HK-2 (cell line): ENCODE data around the gene MPHOSPH6.
A peak's percentile ranks its signal among the peaks of the same experiment; 100 is the strongest.
"Not testable (repeated sequence)": the region's sequence is repeated elsewhere in the genome, so short reads cannot be mapped to it uniquely, and the experiment has no call there.

Experiments used
- DNase-seq: peaks from one replicate; pipeline ENCODE4 v3.0.0-alpha.2; 2018; ENCODE audit not compliant: unreplicated experiment

The MPHOSPH6 gene

DNA sequence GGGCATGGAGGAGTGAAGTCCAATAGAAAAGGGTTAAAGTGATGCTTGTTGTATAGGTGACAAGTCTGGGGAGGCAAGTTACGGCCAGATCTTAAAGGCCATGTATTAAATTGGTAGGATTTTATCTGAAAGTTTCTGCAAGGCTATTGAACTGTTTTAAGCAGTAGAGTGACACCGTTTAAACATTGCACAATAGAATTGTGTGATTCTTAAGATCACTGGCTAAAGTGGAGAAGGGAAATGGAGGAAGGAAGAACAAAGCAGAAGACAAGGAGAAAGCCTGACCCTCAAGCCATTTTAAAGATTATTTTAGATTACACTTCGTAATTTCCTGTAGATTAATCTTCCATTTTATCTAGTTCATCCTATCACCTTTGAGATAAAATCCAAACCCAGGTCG lies 5.6 kb upstream of the MPHOSPH6 start:
- no peak for DNase-seq

DNA sequence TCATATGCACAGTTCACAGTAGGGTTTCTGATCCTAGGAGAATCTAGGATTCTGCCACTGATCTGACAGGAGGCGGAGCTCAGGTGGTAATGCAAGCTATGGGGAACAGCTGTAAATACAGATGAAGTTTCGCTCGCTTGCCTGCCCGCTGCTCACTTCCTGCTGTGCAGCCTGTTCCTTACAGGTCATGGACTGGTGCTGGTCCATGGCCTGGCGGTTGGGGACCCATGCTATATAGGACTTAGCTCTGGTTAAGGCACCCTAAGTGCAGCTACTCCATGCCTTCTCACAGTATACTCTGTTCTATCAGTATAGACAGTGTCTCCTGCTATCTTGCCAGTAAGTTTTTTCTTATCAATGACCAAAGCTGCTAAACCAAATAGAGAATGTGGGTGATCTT lies 2.4 kb downstream of the MPHOSPH6 start:
- no peak for DNase-seq

DNA sequence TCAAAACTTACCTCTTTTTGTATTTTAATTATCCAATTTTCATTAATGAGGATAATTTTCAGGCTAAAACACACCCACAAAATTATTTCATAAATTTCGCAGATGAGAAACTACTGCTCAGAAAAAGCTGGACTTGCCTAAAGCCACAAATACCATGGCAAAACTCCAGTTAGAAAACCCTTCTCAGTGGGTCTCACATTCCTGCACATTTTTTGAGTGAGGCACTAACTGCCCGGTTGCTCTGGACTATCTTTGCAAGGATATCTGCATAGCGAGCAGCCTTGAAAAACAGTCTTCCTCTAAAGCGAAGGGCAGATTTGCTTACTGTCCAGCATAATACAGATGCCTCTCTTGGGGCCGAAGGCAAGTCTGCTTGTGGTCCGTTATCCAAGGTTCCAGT lies 9.8 kb downstream of the MPHOSPH6 start:
- DNase-seq = no peak

DNA sequence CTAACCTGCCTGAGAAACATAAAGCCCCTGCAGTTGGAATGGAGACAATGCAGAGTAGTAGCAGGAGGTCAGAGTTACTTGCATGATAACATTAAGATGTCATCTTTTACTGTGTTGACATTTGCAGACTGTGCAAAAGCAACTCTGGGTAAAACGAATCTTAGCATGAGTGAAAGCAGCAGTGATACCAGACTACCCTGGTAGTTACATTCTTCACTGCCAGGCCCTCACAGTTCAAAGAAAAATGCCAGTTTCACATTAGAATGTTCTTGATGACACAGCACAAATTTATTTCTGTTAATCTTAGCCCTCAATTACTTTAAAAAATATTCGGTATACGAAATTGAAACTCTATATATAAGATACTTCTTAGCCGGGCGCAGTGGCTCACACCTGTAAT lies 12.2 kb downstream of the MPHOSPH6 start:
- DNase-seq = no peak

DNA sequence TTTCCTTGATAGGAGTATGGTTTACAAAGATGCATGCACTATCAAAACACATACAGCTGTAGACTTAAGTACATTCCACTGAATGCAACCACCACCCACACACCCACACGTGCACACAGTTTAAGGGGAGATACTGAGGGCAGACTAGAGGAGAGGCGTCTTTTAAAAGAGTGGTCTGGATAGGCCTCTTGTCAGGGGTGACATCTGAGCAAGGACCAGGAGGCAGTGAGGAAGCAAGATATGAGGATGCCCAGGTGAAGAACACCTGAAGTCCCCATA lies 12.6 kb downstream of the MPHOSPH6 start:
- DNase-seq = no peak

DNA sequence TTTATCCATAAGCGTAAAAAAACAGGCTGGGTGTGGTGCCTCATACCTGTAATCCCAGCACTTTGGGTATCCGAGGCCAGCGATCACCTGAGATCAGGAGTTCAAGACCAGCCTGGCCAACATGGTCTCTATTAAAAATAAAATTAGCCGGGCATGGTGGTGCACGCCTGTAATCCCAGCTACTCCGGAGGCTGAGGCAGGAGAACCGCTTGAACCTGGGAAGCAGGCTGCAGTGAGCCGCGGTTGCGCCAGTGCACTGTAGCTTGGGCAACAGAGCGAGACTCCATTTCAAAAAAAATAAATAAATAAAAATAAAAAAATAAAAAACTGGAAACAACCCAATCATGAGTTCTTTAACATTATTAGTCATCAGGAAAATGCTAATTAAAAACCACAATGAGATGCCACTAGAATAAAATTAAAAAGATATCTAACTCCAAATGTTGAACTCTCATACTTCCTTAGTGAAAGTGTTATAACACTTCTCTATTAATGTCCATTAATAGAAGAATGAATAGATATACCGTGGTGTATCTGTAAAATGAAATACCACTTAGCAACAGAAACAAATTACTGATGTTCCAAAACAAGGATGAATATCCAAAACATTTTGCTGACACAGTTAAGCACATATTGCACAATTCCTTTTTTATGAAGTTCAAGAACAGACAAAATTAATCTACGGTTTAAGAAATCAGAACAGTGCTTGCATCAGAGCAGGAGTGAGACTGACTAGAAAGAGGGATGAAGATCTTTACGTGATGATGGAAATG lies 13.1 kb downstream of the MPHOSPH6 start:
- no peak for DNase-seq

DNA sequence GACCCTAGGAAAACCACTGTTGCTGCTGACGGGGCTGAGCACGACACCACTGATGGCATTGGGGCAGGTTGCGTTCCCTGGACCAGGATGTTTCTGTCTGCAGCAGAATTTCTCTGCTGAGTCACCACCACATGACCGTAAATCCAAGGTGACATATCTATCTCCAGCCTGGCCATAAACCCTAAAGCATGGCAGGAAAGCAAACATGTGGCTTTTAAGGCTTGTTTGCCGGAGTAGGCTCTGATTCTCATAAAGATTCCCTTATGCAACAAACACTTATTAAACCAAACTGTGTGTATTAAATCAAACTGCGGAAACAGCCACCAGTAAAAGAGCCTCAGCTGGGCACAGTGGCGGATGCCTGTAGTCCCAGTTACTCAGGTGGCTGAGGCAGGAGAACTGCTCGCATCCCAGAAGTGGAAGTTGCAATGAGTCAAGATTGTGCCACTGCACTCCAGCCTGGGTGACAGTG lies 17.3 kb downstream of the MPHOSPH6 start:
- no peak for DNase-seq

DNA sequence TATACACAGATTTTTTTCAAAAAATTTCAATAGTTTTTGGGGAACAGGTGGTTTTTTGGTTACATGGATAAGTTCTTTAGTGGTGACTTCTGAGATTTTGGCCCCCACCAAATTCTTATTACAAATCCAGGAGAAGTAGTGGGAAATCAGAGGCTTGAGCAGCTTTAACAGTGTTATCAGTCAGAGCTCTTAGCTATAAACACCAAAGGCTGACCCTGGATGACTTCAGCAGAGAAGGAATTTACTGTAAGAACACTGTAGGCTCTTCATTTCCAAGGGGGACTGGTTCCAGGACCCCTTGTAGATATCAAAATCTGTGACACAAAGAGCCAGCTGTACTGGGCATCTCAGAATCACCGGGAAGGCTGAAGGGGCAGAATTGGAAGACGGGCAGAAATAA lies 17.8 kb downstream of the MPHOSPH6 start:
- no peak for DNase-seq

DNA sequence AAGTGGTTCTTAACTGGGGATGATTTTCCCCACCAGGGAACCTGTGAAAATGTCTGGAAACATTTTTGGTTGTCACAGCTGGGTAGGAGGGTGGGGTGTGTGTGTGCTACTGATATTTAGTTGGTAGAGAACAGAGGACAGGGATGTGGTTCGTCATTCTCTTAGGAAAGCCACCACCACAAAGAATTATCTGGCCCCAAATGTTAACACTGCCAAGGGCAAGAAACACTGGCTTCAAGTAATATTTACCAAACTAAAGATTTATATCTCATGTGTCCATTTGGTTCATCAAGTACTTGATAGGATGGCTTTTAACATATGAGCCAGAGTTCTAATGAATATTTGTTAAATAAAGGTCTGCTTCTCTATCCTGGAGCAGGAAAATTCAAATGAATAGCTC lies 19.5 kb downstream of the MPHOSPH6 start:
- DNase-seq = no peak

DNA sequence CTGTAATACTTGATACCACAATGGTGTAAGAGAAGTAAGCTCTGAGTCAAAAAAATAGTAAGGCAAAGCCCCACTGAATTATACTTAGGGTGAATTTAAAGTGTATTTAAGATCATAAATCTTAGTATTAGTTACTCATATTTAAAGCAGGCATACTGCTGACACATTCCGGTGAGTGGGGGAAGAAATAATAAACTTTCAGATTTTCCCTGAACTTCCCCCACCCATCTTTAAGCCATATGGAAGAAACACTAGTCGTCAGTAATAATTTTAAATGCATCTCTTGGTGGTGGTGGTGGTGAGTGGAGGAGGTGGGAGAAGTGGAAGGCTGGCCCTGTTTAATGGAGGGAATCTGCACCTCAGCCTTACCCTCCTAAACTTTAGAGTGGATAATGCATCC lies 20.5 kb downstream of the MPHOSPH6 start:
- no peak for DNase-seq

DNA sequence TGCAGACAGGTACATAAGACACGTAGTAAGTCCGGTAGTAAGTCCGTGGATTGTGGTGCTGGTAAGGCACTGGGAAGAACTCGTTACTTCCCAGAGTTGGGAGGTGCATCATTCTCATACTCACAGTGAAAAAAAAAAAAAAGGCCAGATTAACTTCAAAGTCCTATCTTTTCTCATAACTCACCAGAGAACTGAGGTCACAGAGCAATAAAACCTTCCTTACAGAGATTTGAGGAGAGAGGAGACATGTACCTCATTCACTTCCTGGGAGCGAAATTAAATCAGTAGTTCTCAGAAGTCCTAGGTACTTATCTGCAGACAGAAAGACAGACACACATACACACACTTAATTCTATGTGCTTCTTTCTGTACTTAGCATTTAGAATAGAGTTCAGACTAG lies 22.5 kb downstream of the MPHOSPH6 start:
- DNase-seq = no peak

DNA sequence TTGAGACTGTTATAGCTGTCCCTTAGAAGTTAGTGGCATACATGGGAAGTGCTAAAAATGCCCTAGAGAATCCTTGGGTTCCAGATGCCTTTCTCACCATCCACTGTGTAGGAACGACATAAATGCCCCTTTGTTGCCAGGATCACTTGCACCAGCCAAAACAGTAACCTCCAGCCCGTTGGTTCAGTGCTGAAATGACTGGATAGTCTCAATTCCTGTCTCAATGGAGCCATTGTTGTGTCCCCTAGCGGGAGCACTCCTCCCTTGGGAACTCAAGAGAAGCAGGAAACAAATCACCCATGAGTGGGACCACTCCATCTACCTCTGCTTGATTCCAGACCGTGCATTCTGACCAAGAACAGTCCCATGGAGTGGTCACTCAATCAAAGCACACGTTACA lies 23.1 kb downstream of the MPHOSPH6 start:
- no peak for DNase-seq

DNA sequence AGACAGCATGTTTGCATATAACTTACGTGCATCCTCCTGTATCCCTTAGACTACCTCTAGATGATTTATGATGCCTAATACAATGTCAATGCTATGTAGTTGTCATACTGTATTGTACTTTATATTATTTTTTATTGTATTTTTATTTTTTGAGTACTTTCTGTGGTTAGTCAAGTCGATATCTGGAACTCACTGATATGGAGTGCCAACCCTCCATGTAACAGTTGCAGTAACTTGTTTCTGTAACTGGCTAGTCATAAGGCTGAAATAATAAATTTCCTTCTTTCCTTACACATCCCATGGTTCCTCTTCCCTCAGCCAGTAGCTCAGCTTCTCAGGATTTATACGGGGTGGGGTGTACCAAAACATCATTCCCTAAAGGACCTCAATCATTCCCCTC lies 23.5 kb downstream of the MPHOSPH6 start:
- DNase-seq = no peak

DNA sequence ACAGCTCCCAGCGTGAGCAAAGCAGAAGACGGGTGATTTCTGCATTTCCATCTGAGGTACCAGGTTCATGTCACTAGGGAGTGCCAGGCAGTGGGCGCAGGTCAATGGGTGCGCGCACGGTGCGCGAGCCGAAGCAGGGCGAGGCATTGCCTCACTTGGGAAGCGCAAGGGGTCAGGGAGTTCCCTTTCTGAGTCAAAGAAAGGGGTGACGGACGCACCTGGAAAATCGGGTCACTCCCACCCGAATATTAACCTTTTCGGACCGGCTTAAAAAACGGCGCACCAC lies 30.8 kb downstream of the MPHOSPH6 start:
- not testable (repeated sequence) for DNase-seq

DNA sequence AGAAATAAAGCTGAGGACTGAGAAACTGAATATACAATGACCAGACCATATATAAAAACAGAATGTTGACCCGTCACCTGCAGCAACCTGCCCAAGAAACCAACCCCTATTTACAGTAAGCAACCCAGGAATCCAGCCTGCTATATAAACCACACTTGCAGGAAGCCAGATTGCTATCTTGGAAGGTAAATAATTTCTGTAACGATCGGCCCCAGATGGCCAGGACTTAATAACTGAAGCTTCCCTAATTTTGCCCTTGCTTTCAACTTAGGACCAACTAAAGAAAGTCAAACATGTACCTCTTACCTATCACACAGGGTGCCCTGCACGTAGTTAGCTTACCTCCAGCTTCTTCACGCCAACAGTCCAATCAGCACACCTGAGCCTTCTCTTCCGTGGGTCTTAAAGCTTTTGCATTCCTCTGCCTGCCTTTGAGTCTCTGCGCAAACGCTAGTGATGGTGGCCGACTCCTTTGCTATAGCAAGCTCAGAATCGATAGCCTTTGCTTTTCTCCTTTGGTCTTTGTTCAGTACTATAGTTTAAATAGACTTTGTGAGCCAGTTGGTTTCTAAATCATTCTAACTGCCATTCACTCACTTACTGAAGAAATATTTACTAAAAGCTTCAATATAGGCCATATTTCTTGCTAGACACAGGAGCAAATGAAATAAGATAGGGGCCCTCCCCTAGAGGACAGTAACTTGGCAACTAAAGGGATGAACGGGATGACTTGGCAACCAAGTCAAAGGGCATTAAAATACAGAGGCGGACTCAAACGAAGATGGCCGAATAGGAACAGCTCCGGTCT lies 31.3 kb downstream of the MPHOSPH6 start:
- no peak for DNase-seq

DNA sequence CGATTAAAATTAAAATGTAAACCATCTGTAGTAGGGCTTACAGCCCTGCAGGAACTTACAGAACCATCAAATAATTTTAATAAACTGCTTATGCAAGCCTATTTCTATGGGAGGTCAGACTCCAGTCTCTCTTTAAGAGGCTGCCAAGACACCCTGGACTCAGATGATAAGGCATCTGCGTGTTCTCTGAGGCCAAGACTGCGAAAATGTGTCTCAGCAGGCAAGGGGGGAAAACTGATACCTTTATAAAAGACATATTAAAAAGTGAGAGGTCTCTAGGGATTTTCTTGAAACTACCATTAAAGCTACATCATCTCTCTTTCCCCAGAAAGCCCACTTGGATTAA lies 32.2 kb downstream of the MPHOSPH6 start:
- DNase-seq = no peak

DNA sequence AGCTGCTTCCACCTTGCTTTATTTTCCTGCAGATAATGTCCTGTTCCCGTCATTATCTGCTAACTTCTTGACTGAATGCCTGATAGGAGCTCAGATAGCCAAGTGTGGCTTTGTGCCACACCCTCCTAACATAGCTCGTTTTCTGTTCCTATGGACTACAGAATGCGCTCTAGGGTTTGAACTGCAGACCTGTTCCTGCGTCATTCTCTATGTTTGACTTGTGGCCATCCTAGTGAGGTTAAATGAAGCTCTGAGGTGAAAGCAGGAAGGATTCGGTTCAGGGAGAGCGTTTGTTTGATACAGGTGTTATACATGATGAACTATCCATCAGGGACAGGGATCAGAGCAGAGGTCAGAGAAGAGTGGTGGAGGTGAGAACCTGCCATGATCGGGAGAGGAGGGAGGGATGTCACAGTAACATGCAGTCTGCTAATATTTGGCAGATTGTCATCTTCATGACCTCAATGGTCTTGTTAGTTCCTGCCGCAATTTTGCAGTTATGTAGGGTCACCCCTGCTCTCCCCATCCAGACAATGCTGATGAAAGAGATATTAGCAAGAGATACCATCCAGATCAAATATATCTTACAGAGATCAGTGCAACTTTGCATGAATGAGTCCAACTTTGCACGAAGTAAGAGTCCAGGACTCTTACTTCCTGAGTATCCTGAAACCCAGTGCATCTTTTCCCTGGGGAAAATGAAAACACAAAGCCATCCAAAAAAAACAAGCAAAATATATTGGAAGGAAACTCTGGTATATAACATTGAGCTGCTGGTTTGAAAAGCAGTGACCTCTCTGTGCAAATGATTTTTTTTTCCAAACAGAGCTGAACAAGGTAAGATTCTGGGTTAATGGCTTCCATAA lies 32.8 kb downstream of the MPHOSPH6 start:
- no peak for DNase-seq

DNA sequence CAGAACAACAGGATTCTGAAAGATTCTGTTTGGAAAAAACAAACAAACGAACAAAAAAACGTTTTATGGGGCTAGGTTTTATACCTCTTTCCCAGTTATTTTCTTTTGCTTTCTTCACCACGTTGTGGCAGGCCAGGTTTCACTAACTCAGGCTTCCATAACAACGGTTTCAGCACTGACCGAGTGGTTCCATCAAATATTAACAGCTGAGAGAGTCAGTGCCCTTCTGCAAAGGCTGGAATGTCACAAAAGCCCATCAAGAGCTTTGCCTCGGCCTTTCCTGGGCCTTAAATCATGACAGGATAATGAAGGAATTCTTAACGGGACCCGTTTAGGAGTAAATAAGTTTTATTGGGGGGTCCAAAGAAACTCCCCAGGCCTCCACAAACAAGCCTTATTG lies 34.2 kb downstream of the MPHOSPH6 start:
- DNase-seq = peak; percentile 32

DNA sequence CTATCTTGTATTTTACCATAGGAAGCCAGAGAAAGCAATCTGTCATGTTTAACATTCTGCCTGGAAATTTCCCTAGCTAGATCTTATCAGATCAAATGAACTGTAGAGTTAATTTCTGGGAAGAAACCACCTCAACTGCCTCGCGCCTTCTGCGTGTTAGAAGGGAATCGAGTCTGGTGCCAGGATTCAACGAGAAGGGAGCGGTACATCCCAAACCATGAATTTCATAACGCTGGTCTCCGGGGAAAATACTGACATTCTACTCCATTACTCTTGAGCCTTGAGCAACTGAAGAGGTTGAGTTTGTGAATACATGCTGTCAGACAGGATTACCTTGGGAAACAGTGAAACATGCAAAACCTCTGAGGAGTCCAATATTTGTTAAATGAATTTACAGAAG lies 35.2 kb downstream of the MPHOSPH6 start:
- DNase-seq = no peak

DNA sequence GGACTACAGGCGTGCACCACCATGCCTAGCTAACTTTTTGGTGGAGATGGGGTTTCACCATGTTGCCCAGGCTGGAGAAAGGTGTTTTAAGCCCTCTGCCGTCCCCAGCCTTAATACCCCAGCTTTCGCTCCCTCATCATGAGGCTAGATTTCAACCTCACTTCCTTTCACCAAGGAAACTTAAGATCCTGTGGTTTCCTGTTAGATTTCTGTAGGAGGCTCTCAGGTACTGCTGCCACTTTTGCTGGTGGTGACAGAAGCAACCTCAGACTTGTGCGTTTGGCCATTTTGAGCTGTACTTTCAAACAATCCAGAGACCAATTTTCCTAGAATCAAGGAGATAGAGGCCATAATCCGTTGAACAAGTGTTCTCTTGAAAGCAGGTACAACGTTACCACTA lies 36.2 kb downstream of the MPHOSPH6 start:
- DNase-seq = no peak

DNA sequence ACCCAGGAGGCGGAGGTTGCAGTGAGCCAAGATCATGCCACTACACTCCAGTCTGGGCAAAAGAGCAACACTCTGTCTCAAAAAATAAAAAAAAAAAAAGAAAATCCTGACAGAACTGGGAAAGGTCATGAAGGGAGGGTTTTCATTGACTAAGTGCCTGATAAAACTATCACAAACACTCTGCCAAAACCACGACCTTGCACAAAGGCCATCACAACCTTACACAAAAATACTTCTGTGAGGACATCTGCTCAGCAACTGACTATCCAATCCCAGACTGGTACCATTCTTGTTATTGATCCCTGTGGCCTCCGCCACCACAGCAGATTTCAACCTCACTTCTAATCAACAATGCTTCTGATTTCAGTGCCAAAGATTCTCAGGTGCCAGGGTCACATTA lies 40.1 kb downstream of the MPHOSPH6 start:
- DNase-seq = no peak

DNA sequence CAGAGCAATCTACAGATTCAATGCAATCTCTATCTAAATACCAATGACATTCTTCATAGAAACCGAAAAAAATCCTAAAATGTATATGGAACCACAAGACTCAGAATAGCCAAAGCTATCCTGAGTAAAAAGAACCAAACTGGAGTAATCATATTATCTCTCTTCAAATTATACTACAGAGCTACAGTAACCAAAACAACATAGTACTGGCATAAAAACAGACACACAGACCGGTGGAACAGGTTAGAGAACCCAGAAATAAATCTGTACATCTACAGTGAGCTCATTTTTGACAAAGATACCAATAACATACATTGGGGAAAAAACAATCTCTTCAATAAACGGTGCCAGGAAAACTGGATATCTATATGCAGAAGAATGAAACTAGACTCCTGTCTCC lies 45.4 kb downstream of the MPHOSPH6 start:
- no peak for DNase-seq

DNA sequence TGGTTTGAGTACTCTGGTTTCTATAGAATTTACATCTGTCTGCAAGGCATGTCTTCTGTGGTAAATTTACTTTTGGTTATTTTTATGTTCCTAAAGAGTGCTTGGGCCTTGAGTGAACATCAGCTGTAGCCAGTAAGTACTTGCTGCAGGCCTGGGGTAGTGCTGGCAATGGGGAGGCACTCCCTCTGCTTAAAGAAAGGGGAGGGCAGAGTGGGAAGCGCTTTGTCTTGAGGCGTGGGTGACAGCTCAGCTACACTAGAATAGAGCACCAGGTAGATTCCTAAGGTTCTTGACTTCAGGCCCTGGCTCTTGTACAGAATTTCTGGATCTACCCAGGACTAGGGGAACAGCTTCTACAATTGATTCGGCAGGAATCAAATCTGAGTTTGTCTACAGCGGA lies 50.6 kb downstream of the MPHOSPH6 start:
- no peak for DNase-seq
